Glomerular visceral epithelial cell (primary cell): ENCODE results near the gene CYP3A5.
"Not testable (repeated sequence)": the region's sequence is repeated elsewhere in the genome, so short reads cannot be mapped to it uniquely, and the experiment has no call there.

Source experiments
- DNase-seq: peaks from one replicate; pipeline ENCODE4 v3.0.0-alpha.2; 2016; ENCODE audit errors: extremely low spot score

Gene CYP3A5

DNA sequence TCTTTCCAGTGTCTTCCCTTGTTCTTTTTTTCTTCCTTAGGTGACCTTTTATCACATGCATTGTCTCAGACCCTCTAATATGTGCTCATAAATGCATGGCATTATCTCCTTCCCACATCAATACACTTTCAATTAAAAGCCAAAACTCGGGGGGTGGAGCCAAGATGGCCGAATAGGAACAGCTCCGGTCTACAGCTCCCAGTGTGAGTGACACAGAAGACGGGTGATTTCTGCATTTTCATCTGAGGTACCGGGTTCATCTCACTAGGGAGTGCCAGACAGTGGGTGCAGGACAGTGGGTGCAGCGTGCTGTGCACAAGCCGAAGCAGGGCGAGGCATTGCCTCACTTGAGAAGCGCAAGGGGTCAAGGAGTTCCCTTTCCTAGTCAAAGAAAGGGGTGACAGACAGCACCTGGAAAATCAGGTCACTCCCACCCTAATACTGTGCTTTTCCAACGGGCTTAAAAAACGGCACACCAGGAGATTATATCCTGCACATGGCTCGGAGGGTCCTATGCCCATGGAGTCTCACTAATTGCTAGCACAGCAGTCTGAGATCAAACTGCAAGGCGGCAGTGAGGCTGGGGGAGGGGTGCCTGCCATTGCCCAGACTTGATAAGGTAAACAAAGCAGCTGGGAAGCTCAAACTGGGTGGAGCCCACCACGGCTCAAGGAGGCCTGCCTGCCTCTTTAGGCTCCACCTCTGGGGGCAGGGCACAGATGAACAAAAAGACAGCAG is 6.2 kb upstream of the CYP3A5 start:
- not testable (repeated sequence) for DNase-seq

DNA sequence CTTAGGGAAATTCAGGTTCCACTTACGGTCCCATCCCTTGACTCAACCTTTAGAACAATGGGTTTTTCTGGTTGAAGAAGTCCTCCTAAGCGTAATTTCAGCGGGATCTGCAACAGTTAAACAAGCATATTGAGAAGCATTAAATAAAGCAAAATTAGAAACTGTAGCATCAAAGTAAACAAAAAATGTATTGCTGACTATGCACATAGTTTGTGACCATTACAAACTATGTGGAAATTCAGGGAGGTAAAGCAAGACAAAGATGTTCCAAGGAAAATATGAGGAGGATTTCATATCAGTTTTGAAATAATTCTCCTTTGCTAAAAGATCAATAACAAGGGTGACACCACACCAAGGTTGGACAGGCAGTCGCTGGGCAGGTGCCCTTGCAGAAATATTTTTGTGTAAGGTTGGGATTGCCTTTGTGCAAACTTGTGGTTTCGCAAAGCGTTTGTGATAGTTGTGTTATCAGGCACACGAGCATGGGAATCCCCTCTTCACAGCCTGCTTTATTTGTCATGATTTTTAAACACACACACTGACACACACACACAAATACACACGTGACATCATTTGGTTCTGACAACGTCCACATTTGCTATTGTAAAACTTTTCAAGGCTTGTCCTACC is 5.4 kb upstream of the CYP3A5 start:
- no peak for DNase-seq

DNA sequence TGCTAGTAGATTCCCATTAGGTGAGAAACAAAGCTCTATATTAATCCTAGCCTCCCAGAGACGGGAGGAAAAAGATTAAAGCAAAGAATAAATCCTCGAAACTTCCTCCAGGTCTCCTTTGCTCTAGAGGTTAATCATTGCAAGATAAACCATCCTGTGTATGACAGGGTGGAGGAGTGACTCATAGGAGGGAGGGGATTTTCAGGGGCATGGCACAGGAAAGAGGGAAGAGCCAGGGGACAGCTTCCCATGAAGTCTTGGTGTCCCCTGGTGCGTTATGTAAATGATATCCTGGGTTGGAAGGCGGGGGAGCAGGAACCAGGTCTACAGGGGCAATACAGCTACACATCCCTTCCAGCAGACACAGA is 780 bp downstream of the CYP3A5 start:
- peak; percentile 79 for DNase-seq

DNA sequence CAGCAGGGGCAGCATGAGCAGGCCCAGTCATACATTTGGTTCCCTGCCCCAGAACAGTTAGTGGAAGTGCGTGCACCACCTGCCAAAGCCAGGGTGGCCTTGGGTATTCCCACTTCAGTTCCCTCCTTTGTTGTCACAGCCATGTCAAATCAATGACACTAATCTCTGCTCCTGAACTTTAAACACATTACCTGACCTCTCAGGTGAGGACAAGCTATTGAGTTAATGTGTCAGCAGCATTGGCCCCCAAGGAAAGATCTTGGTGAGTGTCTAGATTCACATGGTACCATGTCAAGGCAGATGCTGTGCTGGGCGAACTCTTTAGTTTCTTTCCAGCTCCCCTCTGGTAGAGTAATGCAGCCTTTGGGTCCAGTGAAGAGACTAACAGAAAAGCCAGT is 2.1 kb downstream of the CYP3A5 start:
- DNase-seq = no peak

DNA sequence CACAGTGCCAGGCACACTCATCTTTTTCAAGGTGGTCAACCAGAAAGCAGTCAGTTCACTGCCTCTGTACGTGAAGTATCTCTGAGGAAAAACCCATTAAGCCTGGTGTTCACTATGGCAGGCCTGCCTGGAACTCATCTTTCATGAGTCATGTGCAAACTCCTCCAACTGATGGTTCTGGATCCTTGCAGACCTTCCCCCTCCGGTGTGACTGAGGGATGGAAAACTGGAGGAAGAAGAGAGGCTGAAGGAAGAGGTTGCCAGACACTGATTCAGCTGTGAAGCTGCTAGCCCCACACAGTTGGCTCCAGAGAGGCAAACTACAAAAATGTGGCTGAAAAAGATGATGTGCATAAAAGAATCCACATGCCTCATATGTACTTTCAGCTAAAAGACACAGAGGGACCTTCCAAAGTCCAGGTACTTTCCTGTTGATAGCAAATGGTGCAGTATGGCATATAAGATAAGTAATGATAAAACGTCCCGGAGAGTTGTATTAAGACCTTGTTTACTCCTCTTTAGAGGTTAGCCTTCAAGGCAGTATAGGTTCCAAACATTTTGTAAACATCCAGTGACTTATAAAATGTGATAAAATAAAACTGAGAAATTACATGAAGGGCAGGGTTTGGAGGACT is 2.7 kb downstream of the CYP3A5 start:
- no peak for DNase-seq

DNA sequence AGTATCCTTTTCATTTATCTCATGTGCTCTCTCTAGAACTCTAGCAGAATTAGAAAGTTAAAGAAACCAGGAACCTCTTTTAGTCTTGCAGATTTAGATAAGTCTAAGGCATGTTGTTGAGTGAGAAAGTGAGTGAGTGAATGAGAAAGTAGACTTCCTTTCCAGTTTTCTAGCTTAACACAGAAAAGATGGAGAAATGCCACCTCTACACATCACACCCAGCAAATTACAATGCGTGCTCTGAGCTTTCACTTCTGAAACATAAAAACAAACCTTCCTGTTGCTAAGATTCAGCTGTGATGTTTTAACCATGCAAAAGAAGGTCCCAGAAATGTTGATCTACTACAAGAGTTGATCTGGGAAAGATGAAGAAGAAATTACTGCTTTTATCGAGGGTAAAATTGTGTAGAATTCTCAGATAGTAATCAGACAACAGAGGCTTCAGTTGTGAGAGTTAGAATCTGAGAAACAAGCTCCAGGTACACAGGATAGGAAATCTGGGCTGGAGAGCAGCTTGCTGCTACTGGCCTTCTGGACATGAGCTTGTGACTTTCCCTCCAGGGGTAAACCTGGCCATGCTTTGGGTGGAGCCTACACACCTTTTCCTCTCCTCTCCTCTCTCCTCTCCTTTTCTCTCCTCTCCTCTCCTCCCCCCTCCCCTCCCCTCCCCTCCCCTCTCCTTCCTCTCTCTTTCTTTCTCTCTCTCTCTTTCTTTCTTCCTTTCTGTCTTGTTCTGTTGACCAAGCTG is 4.6 kb downstream of the CYP3A5 start:
- no peak for DNase-seq

DNA sequence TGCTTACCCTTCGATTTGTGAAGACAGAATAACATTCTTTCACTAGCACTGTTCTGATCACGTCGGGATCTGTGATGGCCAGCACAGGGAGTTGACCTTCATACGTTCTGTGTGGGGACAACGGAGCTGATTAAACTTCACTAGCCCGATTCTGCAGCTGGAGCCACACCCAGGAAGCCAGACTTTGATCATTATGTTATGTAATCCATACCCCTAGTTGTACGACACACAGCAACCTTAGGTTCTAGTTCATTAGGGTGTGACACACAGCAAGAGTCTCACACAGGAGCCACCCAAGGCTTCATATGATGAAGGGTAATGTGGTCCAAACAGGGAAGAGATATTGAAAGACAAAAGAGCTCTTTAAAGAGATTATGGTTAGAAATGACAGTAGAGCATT is 7.2 kb downstream of the CYP3A5 start:
- no peak for DNase-seq

DNA sequence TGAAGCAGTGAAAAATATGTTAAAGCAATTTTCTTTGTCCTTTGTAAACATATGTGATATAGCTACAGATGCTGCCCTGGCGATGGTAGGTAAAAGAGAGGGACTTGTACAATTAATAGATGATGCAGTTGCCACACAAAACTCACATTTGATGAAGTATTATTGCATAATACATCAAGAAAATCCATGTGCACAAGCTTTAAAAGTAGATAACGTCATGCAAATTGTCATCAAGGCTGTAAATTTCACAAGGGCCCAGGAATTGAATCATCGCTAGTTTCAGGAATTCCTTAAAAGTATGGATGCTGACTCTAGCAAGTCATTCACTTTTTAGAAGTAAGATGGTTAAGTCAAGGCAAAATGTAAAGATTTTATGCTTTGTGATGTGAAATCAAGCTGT is 10.0 kb downstream of the CYP3A5 start:
- no peak for DNase-seq

DNA sequence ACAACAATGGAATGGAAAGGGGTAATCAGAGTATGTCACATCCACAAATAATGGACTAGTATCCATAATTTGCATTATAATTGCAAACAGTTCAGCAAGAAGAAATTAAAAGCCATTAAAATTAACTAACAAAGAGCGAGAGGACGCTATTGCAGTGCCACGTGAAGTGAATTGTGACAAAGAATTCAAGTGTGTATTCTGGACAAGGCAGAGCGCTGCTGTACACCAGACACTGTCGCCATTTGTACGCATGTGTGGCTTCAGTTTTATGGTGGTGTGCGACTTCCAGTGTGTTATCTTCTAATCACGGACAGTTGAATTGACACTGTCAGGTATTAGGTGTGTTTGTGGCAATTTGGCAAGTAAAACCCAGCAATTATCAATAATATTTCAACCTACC is 11.3 kb downstream of the CYP3A5 start:
- no peak for DNase-seq

DNA sequence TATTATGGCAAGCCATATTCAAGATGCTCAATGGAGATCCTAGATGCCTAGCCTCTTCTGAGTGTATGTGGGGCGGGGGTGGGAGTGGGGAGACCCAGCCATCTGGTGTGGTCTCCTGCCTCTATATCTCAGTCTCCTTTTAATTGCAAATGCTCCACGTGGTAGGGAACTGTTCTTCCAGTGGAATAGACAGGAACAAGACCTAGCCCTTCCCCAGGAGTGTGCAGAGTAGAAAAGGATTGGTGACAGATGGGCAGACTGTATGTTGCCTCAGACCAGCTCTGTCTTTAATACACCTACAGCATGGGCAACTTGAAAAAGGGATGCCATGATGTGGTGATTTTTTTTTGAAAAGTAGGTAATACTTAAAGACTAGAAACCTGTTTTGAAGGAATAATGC is 12.6 kb downstream of the CYP3A5 start:
- no peak for DNase-seq

DNA sequence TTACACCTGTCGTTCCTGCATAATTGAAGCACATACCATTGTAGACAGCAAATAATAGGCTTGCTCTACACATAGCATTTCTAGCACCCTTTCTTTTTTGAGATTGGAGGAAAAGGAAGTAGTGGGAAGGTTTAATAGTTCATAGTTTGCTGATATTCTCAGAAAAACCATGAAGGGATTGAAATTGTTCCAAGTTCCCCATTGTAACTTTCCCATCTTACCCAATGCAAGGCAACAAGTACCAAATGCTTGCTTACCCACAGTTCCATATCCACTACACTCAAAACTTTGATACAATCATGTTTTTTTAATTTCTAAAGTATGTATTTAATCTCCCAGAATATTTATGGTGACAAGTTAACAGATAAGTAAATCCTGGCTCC is 13.8 kb downstream of the CYP3A5 start:
- DNase-seq = no peak

DNA sequence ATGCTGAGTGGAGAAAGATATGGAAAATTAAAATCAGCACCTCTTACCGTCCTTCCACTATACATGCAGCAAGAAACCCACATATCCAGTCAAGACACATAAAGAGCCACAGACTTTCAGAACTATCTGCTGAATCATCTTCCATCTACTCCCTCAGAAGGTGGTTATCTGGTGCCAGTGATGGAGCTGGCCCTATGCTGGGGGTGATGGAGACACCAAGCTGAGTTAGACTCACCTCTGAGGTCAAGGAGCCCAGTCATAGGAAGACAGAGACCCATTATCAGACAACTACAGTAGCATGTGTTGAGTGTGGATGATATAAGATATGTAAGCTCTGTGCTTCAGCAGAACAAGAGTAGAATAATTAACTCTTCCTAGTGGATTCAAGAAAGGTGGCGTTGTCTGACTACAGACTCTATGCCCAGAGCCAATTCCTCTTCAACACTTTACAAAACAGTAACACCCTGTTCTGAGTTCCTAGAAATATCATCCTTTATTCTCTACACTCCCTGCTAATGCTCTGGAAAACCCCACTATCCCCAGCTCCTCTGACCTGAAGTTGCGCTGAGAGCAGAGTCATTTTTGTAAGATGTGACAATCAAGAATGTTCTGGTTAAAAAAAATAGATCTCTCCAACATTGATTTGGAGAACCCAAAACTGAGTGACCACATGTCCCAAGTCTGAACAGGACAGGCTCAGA is 14.3 kb downstream of the CYP3A5 start:
- DNase-seq = no peak

DNA sequence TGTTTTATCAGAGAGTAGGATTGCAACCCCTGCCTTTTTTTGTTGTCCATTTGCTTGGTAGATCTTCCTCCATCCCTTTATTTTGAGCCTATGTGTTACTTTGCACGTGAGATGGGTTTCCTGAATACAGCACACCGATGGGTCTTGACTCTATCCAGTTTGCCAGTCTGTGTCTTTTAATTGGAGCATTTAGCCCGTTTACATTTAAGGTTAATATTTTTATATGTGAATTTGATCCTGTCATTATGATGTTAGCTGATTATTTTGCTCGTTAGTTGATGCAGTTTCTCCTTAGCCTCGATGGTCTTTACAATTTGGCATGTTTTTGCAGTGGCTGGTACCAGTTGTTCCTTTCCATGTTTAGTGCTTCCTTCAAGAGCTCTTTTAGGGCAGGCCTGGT is 21.9 kb downstream of the CYP3A5 start:
- DNase-seq = not testable (repeated sequence)

DNA sequence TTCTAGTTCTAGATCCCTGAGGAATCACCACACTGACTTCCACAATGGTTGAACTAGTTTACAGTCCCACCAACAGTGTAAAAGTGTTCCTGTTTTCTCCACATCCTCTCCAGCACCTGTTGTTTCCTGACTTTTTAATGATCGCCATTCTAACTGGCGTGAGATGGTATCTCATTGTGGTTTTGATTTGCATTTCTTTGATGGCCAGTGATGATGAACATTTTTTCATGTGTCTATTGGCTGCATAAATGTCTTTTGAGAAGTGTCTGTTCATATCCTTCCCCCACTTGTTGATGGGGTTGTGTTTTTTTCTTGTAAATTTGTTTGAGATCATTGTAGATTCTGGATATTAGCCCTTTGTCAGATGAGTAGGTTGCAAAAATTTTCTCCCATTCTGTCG is 25.2 kb downstream of the CYP3A5 start:
- not testable (repeated sequence) for DNase-seq

DNA sequence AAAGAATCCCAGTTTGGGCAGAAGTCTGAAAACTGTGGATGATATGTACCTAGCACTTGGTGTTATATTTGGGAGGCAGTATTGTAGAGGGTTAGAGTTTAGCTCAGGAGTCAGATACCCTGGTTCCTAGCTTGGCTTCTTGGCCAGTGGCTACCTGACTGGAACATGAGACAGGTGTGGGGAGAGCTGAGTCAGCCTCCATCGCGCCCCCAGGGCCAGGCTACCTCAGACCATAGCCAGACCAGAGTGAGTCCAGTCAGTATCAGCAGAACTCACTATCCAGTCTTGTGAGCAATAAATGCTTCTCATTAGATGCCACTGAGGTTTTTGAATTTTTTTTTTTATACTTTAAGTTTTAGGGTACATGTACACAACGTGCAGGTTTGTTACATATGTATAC is 26.0 kb downstream of the CYP3A5 start:
- no peak for DNase-seq

DNA sequence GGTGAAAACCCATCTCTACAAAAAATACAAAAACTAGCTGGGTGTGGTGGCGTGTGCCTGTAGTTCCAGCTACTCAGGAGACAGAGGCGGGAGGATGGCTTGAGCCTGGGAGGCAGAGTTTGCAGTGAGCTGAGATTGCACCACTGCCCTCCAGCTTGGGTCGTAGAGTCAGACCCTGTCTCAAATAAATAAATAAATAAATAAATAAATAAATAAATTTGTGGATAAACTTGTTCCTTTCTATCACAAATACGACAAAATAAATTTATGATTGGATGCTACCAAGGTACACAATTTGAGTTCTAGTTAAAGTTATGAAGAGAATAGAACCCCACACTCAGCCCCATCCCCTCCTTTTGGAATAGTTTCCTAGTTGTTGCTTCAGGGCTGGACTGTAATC is 26.5 kb downstream of the CYP3A5 start:
- not testable (repeated sequence) for DNase-seq

DNA sequence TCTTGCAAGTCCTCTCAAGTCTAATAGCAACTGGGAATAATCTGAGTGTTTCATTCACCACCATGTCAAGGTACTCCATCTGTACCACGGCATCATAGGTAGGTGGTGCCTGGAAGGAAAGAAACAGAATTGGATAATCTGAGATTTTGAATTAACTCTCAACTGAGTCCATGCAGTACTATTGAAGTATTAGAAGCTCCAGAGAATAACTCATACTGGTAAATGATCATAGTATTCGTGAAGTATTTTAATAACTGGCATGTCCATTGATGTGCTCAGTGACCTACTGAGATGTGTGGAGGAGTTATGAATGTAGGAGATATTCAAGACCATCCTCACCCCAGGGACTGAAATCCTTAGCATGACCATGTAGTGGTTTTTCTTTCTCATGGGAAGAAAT is 27.1 kb downstream of the CYP3A5 start:
- no peak for DNase-seq

DNA sequence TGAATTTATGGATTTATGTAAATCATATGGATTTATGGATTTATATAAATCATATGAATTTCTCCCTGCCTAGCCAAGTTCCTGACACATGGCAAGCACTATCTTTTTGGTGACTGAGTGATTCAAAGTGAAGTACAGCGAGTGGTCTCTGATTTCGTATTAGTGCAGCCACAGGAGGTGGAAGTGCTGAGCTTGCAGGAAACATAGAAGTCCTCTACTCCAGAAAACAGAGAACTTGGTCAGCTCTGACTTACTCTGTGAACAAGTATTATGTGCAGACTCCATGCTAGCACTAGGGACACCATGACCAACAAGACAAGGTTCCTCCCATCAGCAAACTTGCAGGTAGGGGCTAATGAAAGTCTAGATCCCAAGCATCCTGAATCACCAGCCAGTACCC is 28.5 kb downstream of the CYP3A5 start:
- DNase-seq = no peak

DNA sequence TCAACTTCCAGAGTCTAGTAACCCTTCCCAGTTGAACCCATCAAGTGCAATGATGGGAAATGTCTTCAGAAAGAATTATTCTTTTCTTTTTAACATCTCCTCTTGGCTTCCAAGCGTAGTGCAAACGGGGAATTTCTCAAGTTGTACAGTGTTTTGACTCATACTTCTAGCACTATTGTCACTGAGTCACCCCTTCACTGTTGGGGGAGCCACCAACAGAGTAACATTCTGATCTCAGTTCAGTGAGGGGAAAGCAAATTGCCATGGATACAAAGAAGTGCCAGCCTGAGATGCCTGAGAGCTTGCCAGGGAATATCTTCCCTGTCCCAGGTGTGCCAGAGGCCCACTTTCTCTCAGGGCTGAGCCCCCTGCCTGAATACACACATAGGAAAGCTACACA is 31.0 kb downstream of the CYP3A5 start:
- DNase-seq = no peak

DNA sequence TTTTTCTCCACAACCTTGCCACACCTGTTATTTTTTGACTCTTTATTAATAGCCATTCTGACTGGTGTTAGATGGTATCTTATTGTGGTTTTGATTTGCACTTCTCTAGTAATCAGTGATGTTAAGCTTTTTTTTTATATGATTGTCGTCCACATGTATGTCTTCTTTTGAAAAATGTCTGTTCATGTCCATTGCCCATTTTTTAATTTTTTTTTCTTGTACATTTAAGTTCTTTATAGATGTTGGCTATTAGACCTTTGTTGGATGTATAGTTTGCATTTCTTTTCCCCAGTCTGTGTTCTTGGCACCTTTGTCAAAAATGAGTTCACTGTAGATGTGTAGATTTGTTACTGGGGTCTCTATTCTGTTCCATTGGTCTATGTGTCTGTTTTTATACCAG is 34.2 kb downstream of the CYP3A5 start:
- no peak for DNase-seq

DNA sequence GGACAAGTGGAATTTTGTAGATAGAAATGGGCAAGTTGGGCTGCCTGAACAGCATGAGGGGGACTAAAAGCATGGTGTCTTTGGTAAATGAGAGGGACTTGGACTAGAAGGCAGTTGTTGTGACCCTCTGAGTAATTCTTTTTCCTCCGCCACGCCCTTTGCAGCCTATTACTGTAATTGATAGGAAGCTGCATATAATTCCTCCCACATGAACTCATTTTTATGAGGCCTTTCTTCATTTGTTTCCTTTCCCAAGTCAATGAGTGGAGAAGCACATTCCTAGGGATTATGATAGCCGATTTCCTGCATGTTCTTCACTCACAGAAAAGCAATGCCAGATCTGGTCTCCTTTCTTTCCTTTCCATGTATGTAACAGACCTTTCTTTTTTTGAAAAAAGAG is 35.4 kb downstream of the CYP3A5 start:
- no peak for DNase-seq

DNA sequence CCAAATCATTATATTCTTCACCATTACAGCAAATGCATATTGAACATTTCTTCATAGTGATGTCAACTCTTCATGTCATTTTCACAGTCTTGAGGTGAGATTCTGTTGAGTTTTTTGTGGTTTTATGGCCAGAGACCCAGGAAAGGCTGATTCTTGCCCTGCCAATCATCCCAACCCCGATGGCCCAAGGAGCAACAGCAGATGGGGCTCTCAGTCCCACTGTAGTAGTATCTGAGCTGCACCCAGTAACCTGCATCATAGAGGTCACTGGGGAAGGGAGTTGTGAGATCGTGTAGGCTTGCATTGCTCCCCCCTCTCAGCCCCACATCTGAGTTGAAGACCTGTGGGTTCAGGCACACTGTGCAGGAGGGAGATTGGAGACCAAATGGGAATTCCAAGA is 36.3 kb downstream of the CYP3A5 start:
- no peak for DNase-seq
